DND-41 (cell line): ENCODE measurements around the gene ARHGAP15.

Source experiments
- ATAC-seq: fragments of 200-7000 bp; cut with Tn5 transposase; 3 replicates; pipeline ENCODE4 v1.9.1; 2021; ENCODE audit warnings: low read depth; ENCODE audit not compliant: insufficient read depth
- DNase-seq: peaks from one replicate; pipeline ENCODE4 v3.0.0-alpha.2; 2020
- H2AFZ ChIP-seq: 2 replicates; pipeline ENCODE4 v1.6.0; 2012; ENCODE audit warnings: low read depth, low read length
- H3K27ac ChIP-seq: 2 replicates; pipeline ENCODE4 v1.5.1; 2012; ENCODE audit warnings: low read length, inconsistent platforms
- H3K27me3 ChIP-seq: fragments of 200-600 bp; sonication (generic); 2 replicates; pipeline ENCODE4 v1.6.0; 2012; ENCODE audit warnings: low read length, mild to moderate bottlenecking, inconsistent platforms; ENCODE audit not compliant: insufficient read depth, poor library complexity
- H3K36me3 ChIP-seq: 2 replicates; pipeline ENCODE4 v1.5.1; 2012; ENCODE audit warnings: low read length, inconsistent platforms; ENCODE audit not compliant: insufficient read depth
- H3K4me1 ChIP-seq: 2 replicates; pipeline ENCODE4 v1.5.1; 2012; ENCODE audit warnings: mild to moderate bottlenecking, low read length; ENCODE audit not compliant: insufficient read depth
- H3K4me2 ChIP-seq: 2 replicates; pipeline ENCODE4 v1.6.0; 2012; ENCODE audit warnings: mild to moderate bottlenecking, moderate library complexity, low read length, inconsistent platforms; ENCODE audit not compliant: insufficient read depth
- H3K4me3 ChIP-seq, 2 experiments: fragments of 200-600 bp in 1 of 2; shearing (Covaris generic) in 1 of 2; 2 replicates each; pipeline ENCODE4 v1.5.1; 2012 to 2016; ENCODE audit warnings: inconsistent platforms in 2 of 2, low read length in 2 of 2, mild to moderate bottlenecking in 2 of 2, low read depth in 1 of 2, moderate library complexity in 1 of 2
- H3K79me2 ChIP-seq: 2 replicates; pipeline ENCODE4 v1.6.0; 2012; ENCODE audit warnings: low read length, inconsistent platforms; ENCODE audit not compliant: insufficient read depth
- H3K9ac ChIP-seq: 2 replicates; pipeline ENCODE4 v1.6.0; 2012; ENCODE audit warnings: low read depth, mild to moderate bottlenecking, inconsistent platforms, low read length, moderate library complexity
- H3K9me3 ChIP-seq: 2 replicates; pipeline ENCODE4 v1.5.1; 2012; ENCODE audit warnings: low read length, moderate library complexity, mild to moderate bottlenecking, inconsistent platforms; ENCODE audit not compliant: insufficient read depth, severe bottlenecking
- H4K20me1 ChIP-seq: 2 replicates; pipeline ENCODE4 v1.6.0; 2012; ENCODE audit warnings: low read length; ENCODE audit not compliant: insufficient read depth
- EZH2 ChIP-seq: IDR thresholded peaks from 3 replicates; pipeline ENCODE4 v1.6.1; 2012; ENCODE audit warnings: borderline replicate concordance, low read depth, mild to moderate bottlenecking, moderate library complexity, low read length, inconsistent platforms; ENCODE audit not compliant: severe bottlenecking
- TF ChIP-seq, protein P1 (sequence below): IDR thresholded peaks from 2 replicates; pipeline ENCODE4 v1.5.1; 2012; ENCODE audit warnings: borderline replicate concordance, low read length, moderate library complexity, mild to moderate bottlenecking; ENCODE audit not compliant: poor library complexity, severe bottlenecking; ENCODE audit errors: extremely low read depth

Gene ARHGAP15

DNA sequence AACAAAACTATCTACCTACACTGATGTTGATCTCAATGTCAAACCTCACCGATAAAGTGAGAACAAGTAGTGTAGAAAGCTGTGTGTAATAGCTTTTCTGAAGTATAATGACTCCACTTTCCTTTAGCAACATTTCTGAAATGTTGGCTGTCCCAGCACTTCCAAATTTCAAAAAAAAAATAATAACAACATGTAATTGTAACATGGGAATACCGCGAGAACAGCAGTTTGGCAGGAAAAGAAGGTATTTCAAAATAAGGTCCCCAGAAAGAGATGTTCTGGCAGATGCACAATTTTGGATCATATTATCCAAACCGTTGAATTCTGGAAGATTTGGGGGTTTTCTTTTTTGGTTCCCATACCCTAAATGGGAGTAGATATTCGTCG is 352.0 kb downstream of the ARHGAP15 start:
- DNase-seq (no peak), ATAC-seq (no peak)
- no peaks in the 10 kb centered on the region for H3K9me3 ChIP-seq
- no peaks in the 10 kb centered on the region for H3K79me2 ChIP-seq
- no peak for TF ChIP-seq EZH2
- TF ChIP-seq, protein P1, sequence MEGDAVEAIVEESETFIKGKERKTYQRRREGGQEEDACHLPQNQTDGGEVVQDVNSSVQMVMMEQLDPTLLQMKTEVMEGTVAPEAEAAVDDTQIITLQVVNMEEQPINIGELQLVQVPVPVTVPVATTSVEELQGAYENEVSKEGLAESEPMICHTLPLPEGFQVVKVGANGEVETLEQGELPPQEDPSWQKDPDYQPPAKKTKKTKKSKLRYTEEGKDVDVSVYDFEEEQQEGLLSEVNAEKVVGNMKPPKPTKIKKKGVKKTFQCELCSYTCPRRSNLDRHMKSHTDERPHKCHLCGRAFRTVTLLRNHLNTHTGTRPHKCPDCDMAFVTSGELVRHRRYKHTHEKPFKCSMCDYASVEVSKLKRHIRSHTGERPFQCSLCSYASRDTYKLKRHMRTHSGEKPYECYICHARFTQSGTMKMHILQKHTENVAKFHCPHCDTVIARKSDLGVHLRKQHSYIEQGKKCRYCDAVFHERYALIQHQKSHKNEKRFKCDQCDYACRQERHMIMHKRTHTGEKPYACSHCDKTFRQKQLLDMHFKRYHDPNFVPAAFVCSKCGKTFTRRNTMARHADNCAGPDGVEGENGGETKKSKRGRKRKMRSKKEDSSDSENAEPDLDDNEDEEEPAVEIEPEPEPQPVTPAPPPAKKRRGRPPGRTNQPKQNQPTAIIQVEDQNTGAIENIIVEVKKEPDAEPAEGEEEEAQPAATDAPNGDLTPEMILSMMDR, result no peak
- H3K27me3 ChIP-seq, result no peaks in the 10 kb centered on the region
- no peak overlapping the region for H3K9ac ChIP-seq
- H2AFZ ChIP-seq, result no peak overlapping the region
- no peak overlapping the region for H3K4me2 ChIP-seq
- peaks cover 21% of the 10 kb centered on the region for H3K36me3 ChIP-seq
- H4K20me1 ChIP-seq, result peaks cover 3% of the 10 kb centered on the region; the same call in 1 of the 2 replicates
- H3K4me1 ChIP-seq, result no peaks in the 10 kb centered on the region
- no peak overlapping the region for H3K4me3 ChIP-seq
- H3K27ac ChIP-seq, result no peak overlapping the region

DNA sequence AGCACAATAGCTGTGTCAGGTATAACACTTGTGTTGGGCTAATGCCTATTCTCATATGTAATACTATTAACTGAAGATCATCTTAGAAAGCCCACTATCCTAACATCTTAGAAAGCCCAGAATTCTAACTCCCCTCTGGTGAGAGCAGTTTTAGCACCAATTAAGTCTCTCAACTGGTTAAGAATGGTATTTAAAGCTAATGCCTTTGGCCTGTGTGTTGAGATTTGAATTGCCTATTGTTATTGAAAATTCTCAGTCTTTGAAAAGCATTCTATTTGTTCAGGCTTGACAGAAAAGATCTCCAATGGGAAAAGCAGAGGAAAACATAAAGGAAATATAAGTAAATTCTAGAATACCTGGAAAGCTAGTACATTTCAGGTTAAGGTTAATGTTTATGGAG is 352.5 kb downstream of the ARHGAP15 start:
- Histone ChIP-seq H3K9me3 (no peaks in the 10 kb centered on the region), H3K4me1 (no peaks in the 10 kb centered on the region), H3K79me2 (no peaks in the 10 kb centered on the region), H3K27me3 (no peaks in the 10 kb centered on the region), H3K36me3 (peaks cover 21% of the 10 kb centered on the region), H4K20me1 (peaks cover 3% of the 10 kb centered on the region; the same call in 1 of the 2 replicates), H3K9ac (no peak overlapping the region), H3K27ac (no peak overlapping the region), H3K4me2 (no peak overlapping the region), H3K4me3 (no peak overlapping the region), H2AFZ (no peak overlapping the region)
- ATAC-seq, result no peak
- TF ChIP-seq, protein P1, result no peak
- no peak for TF ChIP-seq EZH2
- DNase-seq, result no peak

DNA sequence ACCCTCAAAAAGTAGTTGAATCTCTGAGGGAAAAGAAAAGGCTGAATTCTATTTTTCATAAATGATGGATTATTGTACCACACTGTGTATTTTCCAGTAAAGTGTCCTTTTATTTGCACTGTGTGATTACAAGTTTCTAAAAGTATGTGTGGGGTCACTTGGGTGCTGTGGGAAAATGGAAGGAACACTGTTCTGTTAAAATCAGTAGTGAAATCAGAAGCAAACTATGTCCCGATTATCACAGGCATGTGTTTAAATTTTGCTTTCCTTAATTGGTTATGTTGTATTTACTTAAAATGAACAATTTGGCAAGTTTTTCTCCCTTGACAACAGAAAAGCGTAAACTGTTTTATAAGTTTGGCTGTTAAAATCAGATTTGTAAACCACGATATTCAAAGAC is 353.1 kb downstream of the ARHGAP15 start:
- no peak overlapping the region for H3K27ac ChIP-seq
- no peak overlapping the region for H3K4me2 ChIP-seq
- no peaks in the 10 kb centered on the region for H3K4me1 ChIP-seq
- H3K27me3 ChIP-seq, result no peaks in the 10 kb centered on the region
- no peak for ATAC-seq
- peaks cover 3% of the 10 kb centered on the region; the same call in 1 of the 2 replicates for H4K20me1 ChIP-seq
- no peak for DNase-seq
- H3K9ac ChIP-seq, result no peak overlapping the region
- H3K4me3 ChIP-seq, result no peak overlapping the region
- H3K79me2 ChIP-seq, result no peaks in the 10 kb centered on the region
- H3K9me3 ChIP-seq, result no peaks in the 10 kb centered on the region
- TF ChIP-seq, protein P1, result no peak
- no peak for TF ChIP-seq EZH2
- peaks cover 26% of the 10 kb centered on the region for H3K36me3 ChIP-seq
- no peak overlapping the region for H2AFZ ChIP-seq

DNA sequence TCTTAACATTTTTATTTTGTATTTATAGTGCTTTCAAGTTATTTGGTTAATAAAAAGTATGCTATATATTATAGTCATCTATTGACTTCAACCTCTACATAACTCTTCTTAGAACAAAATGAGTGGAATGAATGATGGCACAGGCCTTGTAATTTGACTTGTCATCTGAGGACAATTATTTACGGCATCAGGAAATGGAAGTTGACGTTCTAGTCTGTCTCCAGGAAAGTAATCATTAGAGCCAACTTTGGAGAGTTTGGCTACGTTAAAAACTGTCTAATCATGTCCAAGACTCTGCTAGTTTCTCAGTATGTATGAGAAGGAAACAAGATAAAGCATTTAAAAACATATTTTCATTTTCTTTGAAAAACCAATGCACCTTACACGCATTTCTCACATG is 353.6 kb downstream of the ARHGAP15 start:
- Histone ChIP-seq H3K4me2 (no peak overlapping the region), H3K4me3 (no peak overlapping the region), H3K36me3 (peaks cover 30% of the 10 kb centered on the region), H3K4me1 (no peaks in the 10 kb centered on the region), H3K9ac (no peak overlapping the region), H3K27me3 (no peaks in the 10 kb centered on the region), H2AFZ (no peak overlapping the region), H3K79me2 (no peaks in the 10 kb centered on the region), H4K20me1 (peaks cover 3% of the 10 kb centered on the region; the same call in 1 of the 2 replicates), H3K9me3 (no peaks in the 10 kb centered on the region), H3K27ac (no peak overlapping the region)
- no peak for ATAC-seq
- DNase-seq, result no peak
- TF ChIP-seq, protein P1, result no peak
- TF ChIP-seq EZH2, result no peak
